HG03045 (cell line): ENCODE results near the gene KCTD16.

Experiments used
- ATAC-seq: cut with Tn5 transposase; IDR thresholded peaks from one replicate; pipeline ENCODE4 v1.9.1; 2021; ENCODE audit warnings: mild to moderate bottlenecking, moderate library complexity; ENCODE audit not compliant: unreplicated experiment

KCTD16 gene

DNA sequence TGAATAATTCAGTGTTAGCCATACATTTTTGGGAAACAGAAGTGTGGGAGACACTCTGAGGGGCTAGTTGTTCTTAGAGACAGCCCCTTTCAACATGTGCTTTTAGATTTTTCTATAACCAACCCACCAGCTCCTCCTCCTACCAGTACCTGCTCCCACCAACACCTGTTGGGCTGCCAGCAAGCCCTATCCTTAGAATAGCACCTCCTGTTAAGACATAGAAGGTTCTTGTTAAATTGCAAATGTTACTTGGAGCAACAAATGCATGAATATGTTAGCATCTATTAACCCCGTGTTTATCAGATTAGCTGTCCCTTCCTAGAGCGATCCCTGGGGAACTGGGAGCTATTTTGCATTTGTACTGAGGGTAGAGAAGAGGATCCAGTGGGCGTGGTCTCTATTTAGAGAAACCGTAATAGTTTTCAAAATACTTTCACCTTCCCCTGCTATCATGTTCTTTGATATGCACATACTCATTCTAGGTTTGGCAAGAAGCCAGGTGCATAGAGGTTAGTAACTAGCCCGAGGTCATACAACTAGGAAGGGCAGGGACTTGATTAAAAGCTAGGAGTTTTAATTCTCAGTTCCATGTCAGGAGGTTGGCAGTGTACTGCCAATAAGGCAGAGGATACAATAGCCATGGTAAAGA, 334.4 kb downstream of the KCTD16 start:
- no peak for ATAC-seq

DNA sequence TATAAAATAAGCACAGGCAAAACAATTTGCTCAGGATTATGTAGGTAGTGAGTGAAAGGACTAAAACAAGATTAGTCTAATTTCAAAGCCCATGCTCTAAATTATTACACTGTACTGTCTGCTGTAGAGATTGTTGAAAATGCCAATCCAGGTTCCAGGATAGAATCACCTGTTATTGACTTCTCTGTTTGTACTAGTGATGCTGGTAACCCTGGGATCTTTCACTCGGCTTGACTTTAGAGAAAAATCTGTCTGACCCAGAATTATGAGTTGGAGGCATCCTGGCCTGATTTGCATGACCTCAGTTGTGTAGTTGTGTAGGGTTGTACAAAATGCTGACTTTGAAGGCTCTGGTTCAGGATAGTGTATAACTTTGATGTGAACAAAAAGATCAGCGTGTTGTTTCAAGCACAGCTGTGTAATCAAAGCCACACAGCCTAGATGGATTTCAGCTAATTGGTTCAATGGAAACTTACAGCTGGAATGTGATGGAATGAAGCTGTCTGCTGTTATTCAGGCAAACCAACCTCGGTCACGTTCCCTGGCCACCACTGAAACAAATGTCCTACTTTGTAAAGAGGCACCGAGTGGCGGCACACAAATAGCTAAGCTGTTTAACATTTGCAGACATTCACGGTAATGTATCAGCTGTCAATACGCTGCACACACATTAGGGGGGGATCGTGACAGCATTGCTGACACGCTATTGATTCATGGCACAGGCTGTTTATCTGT, 340.3 kb downstream of the KCTD16 start:
- no peak for ATAC-seq

DNA sequence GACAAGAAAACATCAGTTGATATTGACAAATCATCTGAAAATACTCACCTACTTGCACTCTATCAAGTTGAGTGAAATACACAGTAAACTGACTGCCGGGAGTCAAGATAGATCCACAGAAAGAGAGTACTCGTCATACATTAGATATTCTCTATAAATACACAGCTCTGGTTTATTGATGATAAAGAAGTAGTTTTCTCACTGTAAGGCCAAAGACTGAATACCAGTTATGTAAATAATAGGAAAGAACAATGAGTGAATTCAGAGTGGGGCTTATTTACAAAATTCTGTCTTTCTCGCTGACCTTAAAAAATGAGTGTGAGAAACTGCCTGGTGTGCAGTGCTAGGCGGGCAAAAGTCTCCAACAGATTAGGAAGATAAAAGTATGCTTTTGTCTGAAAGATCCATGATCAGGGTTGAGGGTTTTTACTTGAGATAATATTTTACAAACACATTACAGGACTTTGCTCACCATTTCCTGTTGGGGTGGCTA, 341.0 kb downstream of the KCTD16 start:
- no peak for ATAC-seq

DNA sequence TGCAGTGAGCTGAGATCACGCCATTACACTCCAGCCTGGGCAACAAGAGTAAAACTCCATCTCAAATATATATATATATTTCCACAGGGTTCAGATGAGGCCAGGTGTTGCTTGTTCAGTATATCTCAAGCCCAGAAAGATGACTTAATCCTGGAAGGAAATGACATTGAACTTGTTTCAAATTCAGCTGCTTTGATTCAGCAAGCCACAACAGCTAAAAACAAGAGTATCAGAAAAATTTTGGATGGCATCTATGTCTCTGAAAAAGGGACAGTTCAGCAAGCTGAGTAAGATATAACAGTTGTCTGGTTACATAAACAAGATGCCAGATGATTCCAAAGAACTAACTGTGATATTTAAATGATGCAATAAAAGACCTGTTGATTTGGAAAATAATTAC, 352.0 kb downstream of the KCTD16 start:
- ATAC-seq = no peak

DNA sequence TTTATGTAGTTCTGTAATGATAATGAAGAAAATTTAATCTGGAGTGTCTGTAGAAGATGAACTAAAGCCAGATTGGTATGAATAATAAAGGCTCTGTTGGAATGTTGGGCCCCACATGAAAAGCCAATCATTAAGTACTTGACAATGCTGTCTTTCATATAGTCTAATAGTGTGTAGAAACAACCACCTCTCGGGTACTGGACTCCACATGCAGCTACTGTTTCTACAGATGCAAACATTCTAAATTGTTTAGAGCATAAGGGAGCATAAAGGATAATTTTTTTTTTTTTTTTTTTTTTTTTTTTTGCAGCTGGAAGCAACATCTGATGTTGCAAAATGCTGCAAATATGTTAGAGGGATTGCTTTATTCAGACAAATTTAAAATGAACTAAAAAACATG, 354.3 kb downstream of the KCTD16 start:
- ATAC-seq = no peak

DNA sequence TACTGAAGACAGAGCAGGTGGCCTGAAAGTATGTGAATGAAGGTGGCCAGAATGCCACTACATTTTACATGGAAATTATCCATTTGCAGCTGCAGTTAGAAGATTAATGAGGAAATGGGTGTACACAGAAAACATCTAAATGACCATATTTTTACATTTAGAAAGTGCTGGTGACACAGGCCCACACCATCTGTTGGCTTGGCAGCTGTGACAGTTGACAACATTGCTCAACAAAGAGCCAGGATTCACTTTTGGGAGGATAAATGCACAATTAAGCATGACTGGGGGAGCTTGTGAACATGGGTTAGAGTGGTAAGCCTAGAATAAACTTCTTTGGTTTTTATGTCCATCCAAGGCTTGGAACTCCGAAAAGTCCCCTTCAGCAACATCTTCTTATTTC, 360.5 kb downstream of the KCTD16 start:
- ATAC-seq = no peak
